Activated naive CD4-positive, alpha-beta T cell (primary cell): ENCODE data around the gene TOMM22.

Experiments used
- DNase-seq, 4 experiments: peaks; one replicate each; lab custom pipeline; 2025; lab: John Stamatoyannopoulos, UW

Gene TOMM22

GRCh38 chr22:38733724-38734381 lies 52.1 kb downstream of the TOMM22 start:
- DNase-seq = no peak

- DNase-seq = no peak
Measured at GRCh38 chr22:38734421-38735100, 52.8 kb downstream of the TOMM22 start.
